ENCODE results near the gene EVI5. TPM values are rescaled to one million over a fixed set of nuclear protein-coding genes. Genes with fewer than 3 reads are reported as not detected.
A peak's percentile ranks its signal among the peaks of the same experiment; 100 is the strongest.

Gene EVI5
- total and polyA plus RNA-seq, 2 experiments from 2014 or later: 16.5 to 20.0 TPM

- 84 to 85% methylated on average over 9 of the region's 9 CpGs for whole genome bisulfite sequencing, 2 experiments (ENCODE audit: low coverage in 1 of 2, low lambda C conversion rate in 2 of 2, missing lambda C conversion rate in 2 of 2)
- H3K79me2 ChIP-seq (ENCODE audit: insufficient read depth): no peaks in the 10 kb centered on the region
- H3F3A ChIP-seq (ENCODE audit: insufficient read depth): no peaks in the 10 kb centered on the region
- no peak overlapping the region for H3K27ac ChIP-seq
- in situ Hi-C loops (cut with MboI): no loop called here
- no peaks in the 10 kb centered on the region for H4K20me1 ChIP-seq (ENCODE audit: insufficient read depth)
- H3K9ac ChIP-seq: no peak overlapping the region
- peaks cover 72% of the 10 kb centered on the region for H3K27me3 ChIP-seq (replicated peaks; ENCODE audit: insufficient read depth)
- H3K9me2 ChIP-seq (ENCODE audit: insufficient read depth): no peaks in the 10 kb centered on the region
- no peak for DNase-seq
- no peaks in the 10 kb centered on the region for H3K36me3 ChIP-seq (ENCODE audit: low read depth)
- H3K4me3 ChIP-seq: no peak overlapping the region
- no peak overlapping the region for H3K4me2 ChIP-seq (ENCODE audit: unreplicated experiment)
- TF ChIP-seq EZH2phosphoT487 (IDR thresholded peaks at IDR 0.05; ENCODE audit: insufficient read depth, low read depth) (0 out of 2 replicates have a peak, but pooled peaks have one; percentile 15), EZH2 (IDR thresholded peaks at IDR 0.05; ENCODE audit: insufficient read depth, poor library complexity, severe bottlenecking) (no peak)
- no peaks in the 10 kb centered on the region for H3K9me3 ChIP-seq (ENCODE audit: low read depth)
- no peaks in the 10 kb centered on the region for H3K4me1 ChIP-seq (ENCODE audit: insufficient read depth)
- no peak overlapping the region for H2AFZ ChIP-seq
Observed at GRCh38 chr1:92479587-92479986, 305.3 kb downstream of the EVI5 start.

- no peaks in the 10 kb centered on the region for H3K9me3 ChIP-seq (ENCODE audit: low read depth)
- H3K4me2 ChIP-seq (ENCODE audit: unreplicated experiment): no peak overlapping the region
- H3K4me3 ChIP-seq: no peak overlapping the region
- H4K20me1 ChIP-seq (ENCODE audit: insufficient read depth): no peaks in the 10 kb centered on the region
- H3K27ac ChIP-seq: no peak overlapping the region
- H3K4me1 ChIP-seq (ENCODE audit: insufficient read depth): no peaks in the 10 kb centered on the region
- H3K27me3 ChIP-seq (replicated peaks; ENCODE audit: insufficient read depth): peaks cover 67% of the 10 kb centered on the region
- TF ChIP-seq EZH2phosphoT487 (IDR thresholded peaks at IDR 0.05; ENCODE audit: insufficient read depth, low read depth): no peak
- TF ChIP-seq EZH2 (IDR thresholded peaks at IDR 0.05; ENCODE audit: insufficient read depth, poor library complexity, severe bottlenecking): no peak
- 57 to 77% methylated on average over 2 to 3 of the region's 3 CpGs for WGBS, 2 experiments (ENCODE audit: low coverage in 1 of 2, low lambda C conversion rate in 2 of 2, missing lambda C conversion rate in 2 of 2)
- no peaks in the 10 kb centered on the region for H3K9me2 ChIP-seq (ENCODE audit: insufficient read depth)
- in situ Hi-C loops (cut with MboI): no loop called here
- no peaks in the 10 kb centered on the region for H3F3A ChIP-seq (ENCODE audit: insufficient read depth)
- peak; percentile 46 for DNase-seq
- no peak overlapping the region for H3K9ac ChIP-seq
- H3K36me3 ChIP-seq (ENCODE audit: low read depth): no peaks in the 10 kb centered on the region
- H2AFZ ChIP-seq: no peak overlapping the region
- no peaks in the 10 kb centered on the region for H3K79me2 ChIP-seq (ENCODE audit: insufficient read depth)
Observed at GRCh38 chr1:92478393-92478792, 306.5 kb downstream of the EVI5 start.

- Histone ChIP-seq H3K4me1 (ENCODE audit: insufficient read depth) (no peaks in the 10 kb centered on the region), H3K9ac (no peak overlapping the region), H3K27ac (no peak overlapping the region), H3K79me2 (ENCODE audit: insufficient read depth) (no peaks in the 10 kb centered on the region), H3K4me2 (ENCODE audit: unreplicated experiment) (no peak overlapping the region), H3K9me3 (ENCODE audit: low read depth) (no peaks in the 10 kb centered on the region), H3K4me3 (no peak overlapping the region), H4K20me1 (ENCODE audit: insufficient read depth) (no peaks in the 10 kb centered on the region), H3K36me3 (ENCODE audit: low read depth) (no peaks in the 10 kb centered on the region), H3F3A (ENCODE audit: insufficient read depth) (no peaks in the 10 kb centered on the region), H2AFZ (no peak overlapping the region), H3K9me2 (ENCODE audit: insufficient read depth) (no peaks in the 10 kb centered on the region), H3K27me3 (replicated peaks; ENCODE audit: insufficient read depth) (peaks cover 44% of the 10 kb centered on the region)
- in situ Hi-C loops (cut with MboI): no loop called here
- DNase-seq: no peak
- no peak for TF ChIP-seq EZH2phosphoT487 (IDR thresholded peaks at IDR 0.05; ENCODE audit: insufficient read depth, low read depth)
- TF ChIP-seq EZH2 (IDR thresholded peaks at IDR 0.05; ENCODE audit: insufficient read depth, poor library complexity, severe bottlenecking): no peak
- WGBS, 2 experiments (ENCODE audit: low coverage in 1 of 2, low lambda C conversion rate in 2 of 2, missing lambda C conversion rate in 2 of 2): 61 to 65% methylated on average over 12 of the region's 12 CpGs
Observed at GRCh38 chr1:92476071-92476631, 308.8 kb downstream of the EVI5 start.

GRCh38 chr1:92475029-92475428 is 309.9 kb downstream of the EVI5 start:
- no peak overlapping the region for H3K4me3 ChIP-seq
- 56 to 60% methylated on average over 3 of the region's 3 CpGs for WGBS, 2 experiments (ENCODE audit: low coverage in 1 of 2, low lambda C conversion rate in 2 of 2, missing lambda C conversion rate in 2 of 2)
- in situ Hi-C loops (cut with MboI): no loop called here

More at GRCh38 chr1:92475029-92475428, 309.9 kb downstream of the EVI5 start:
- no peak overlapping the region for H2AFZ ChIP-seq
- no peaks in the 10 kb centered on the region for H3F3A ChIP-seq (ENCODE audit: insufficient read depth)
- no peaks in the 10 kb centered on the region for H3K79me2 ChIP-seq (ENCODE audit: insufficient read depth)
- no peaks in the 10 kb centered on the region for H3K9me2 ChIP-seq (ENCODE audit: insufficient read depth)
- H3K27me3 ChIP-seq (replicated peaks; ENCODE audit: insufficient read depth): peaks cover 34% of the 10 kb centered on the region
- no peak for DNase-seq
- no peaks in the 10 kb centered on the region for H3K36me3 ChIP-seq (ENCODE audit: low read depth)
- no peak overlapping the region for H3K27ac ChIP-seq
- no peak overlapping the region for H3K9ac ChIP-seq
- no peaks in the 10 kb centered on the region for H3K4me1 ChIP-seq (ENCODE audit: insufficient read depth)
- no peak overlapping the region for H3K4me2 ChIP-seq (ENCODE audit: unreplicated experiment)
- TF ChIP-seq EZH2 (IDR thresholded peaks at IDR 0.05; ENCODE audit: insufficient read depth, poor library complexity, severe bottlenecking): no peak
- TF ChIP-seq EZH2phosphoT487 (IDR thresholded peaks at IDR 0.05; ENCODE audit: insufficient read depth, low read depth): no peak
- H3K9me3 ChIP-seq (ENCODE audit: low read depth): no peaks in the 10 kb centered on the region
- no peaks in the 10 kb centered on the region for H4K20me1 ChIP-seq (ENCODE audit: insufficient read depth)

Data from GM23248 (cell line).